ENCODE measurements around the gene GATM. TPM values are rescaled to one million over a fixed set of nuclear protein-coding genes. Genes with fewer than 3 reads are reported as not detected.

Gene GATM
- total and polyA plus RNA-seq, 10 donors: 19.3 to 69.4 (median 37.6) TPM

- 87 to 100% (median 95%) methylated on average over 2 of the region's 2 CpGs for WGBS, 5 donors
- Histone ChIP-seq H3K4me1 (no peaks in the 10 kb centered on the region), H3K27ac (no peak overlapping the region), H3K4me3 (no peak overlapping the region), H3K27me3 (replicated peaks in 1 of 7) (no peaks in the 10 kb centered on the region), H3K9me3 (no peaks in the 10 kb centered on the region), H3K36me3 (peaks cover 0 to 42% (median 33%) of the 10 kb centered on the region in 6 donors)
- intact Hi-C loops (cut with DNase I; ENCODE audit: low total_unique reads): no loop called here
- no peak for DNase-seq
- no peak for TF ChIP-seq POLR2A (IDR thresholded peaks at IDR 0.05)
- TF ChIP-seq CTCF (IDR thresholded peaks at IDR 0.05 in 8 of 11, conservative IDR thresholded peaks at IDR 0.05 in 3 of 11): no peak
These were observed 46.1 kb upstream of the GATM start for GRCh38 chr15:45424429-45424828.

- Histone ChIP-seq H3K9me3 (no peaks in the 10 kb centered on the region), H3K36me3 (peaks cover 0 to 100% (median 91%) of the 10 kb centered on the region in 6 donors), H3K27me3 (replicated peaks in 1 of 7) (no peaks in the 10 kb centered on the region), H3K4me1 (peaks cover 0 to 36% (median 4%) of the 10 kb centered on the region in 6 donors), H3K27ac (no peak overlapping the region), H3K4me3 (no peak overlapping the region)
- 90 to 98% (median 94%) methylated on average over 7 of the region's 7 CpGs for WGBS, 5 donors
- DNase-seq: no peak
- no peak for TF ChIP-seq POLR2AphosphoS5 (IDR thresholded peaks at IDR 0.05)
- TF ChIP-seq CTCF (IDR thresholded peaks at IDR 0.05 in 8 of 11, conservative IDR thresholded peaks at IDR 0.05 in 3 of 11): no peak
- TF ChIP-seq POLR2A (IDR thresholded peaks at IDR 0.05): no peak
- intact Hi-C loops (cut with DNase I; ENCODE audit: low total_unique reads): no loop called here
These were observed 39.1 kb upstream of the GATM start for GRCh38 chr15:45417303-45417950.

DNA sequence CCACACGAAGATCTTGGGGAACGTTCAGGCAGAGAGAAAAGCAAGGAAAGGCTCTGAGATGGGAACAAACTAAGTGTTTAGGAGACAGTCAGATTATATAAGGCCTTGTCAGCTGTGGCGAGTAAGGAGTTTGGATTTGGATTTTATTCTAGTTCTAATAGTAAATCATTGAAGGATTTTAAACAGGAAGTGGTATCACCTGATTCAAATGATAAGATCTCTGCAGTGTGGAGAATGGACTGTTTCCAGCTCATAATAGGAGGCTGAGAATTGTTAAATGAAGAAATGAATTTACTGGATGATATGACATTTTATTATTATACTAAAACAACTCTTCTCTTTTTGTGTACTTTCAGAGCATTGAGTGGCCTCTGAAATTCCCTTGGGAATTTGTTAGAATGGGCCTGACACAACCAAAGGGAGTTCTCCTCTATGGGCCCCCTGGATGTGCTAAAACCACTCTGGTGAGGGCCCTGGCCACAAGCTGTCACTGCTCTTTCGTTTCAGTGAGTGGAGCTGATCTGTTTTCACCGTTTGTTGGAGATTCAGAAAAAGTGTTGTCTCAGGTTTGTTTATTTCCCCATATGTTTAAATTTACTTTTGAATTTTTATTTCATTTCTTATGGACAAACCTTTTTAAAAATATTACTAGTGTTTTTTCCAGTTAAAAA is 36.0 kb upstream of the GATM start:
- Histone ChIP-seq H3K27me3 (replicated peaks in 1 of 7) (no peaks in the 10 kb centered on the region), H3K27ac (no peak overlapping the region), H3K36me3 (peaks cover 0 to 100% (median 91%) of the 10 kb centered on the region in 6 donors), H3K9me3 (no peaks in the 10 kb centered on the region), H3K4me1 (peaks cover 0 to 41% (median 4%) of the 10 kb centered on the region in 6 donors), H3K4me3 (no peak overlapping the region)
- no peak for DNase-seq
- TF ChIP-seq POLR2AphosphoS5 (IDR thresholded peaks at IDR 0.05): no peak
- no peak for TF ChIP-seq CTCF (IDR thresholded peaks at IDR 0.05 in 8 of 11, conservative IDR thresholded peaks at IDR 0.05 in 3 of 11)
- TF ChIP-seq POLR2A (IDR thresholded peaks at IDR 0.05): no peak
- intact Hi-C loops (cut with DNase I; ENCODE audit: low total_unique reads): no loop called here
- WGBS, 5 donors: 62 to 75% (median 64%) methylated on average over 5 of the region's 5 CpGs

- intact Hi-C loops (cut with DNase I; ENCODE audit: low total_unique reads): no loop called here
- H3K4me3 ChIP-seq: no peak overlapping the region
- no peaks in the 10 kb centered on the region for H3K9me3 ChIP-seq
- no peak for TF ChIP-seq POLR2A (IDR thresholded peaks at IDR 0.05)
- TF ChIP-seq CTCF (IDR thresholded peaks at IDR 0.05 in 8 of 11, conservative IDR thresholded peaks at IDR 0.05 in 3 of 11): no peak
- TF ChIP-seq POLR2AphosphoS5 (IDR thresholded peaks at IDR 0.05): no peak
- H3K27ac ChIP-seq: no peak overlapping the region
- H3K4me1 ChIP-seq: peaks cover 2 to 62% (median 17%) of the 10 kb centered on the region in 6 donors
- no peaks in the 10 kb centered on the region for H3K27me3 ChIP-seq (replicated peaks in 1 of 7)
- H3K36me3 ChIP-seq: peaks cover 0 to 97% (median 81%) of the 10 kb centered on the region in 6 donors
- 96 to 98% (median 97%) methylated on average over 5 of the region's 5 CpGs for WGBS, 5 donors
- DNase-seq: no peak
These were observed 31.3 kb upstream of the GATM start for GRCh38 chr15:45409596-45409995.
